ENCODE measurements around the gene ACTR3C.
A peak's percentile ranks its signal among the peaks of the same experiment; 100 is the strongest.

The ACTR3C gene

DNA sequence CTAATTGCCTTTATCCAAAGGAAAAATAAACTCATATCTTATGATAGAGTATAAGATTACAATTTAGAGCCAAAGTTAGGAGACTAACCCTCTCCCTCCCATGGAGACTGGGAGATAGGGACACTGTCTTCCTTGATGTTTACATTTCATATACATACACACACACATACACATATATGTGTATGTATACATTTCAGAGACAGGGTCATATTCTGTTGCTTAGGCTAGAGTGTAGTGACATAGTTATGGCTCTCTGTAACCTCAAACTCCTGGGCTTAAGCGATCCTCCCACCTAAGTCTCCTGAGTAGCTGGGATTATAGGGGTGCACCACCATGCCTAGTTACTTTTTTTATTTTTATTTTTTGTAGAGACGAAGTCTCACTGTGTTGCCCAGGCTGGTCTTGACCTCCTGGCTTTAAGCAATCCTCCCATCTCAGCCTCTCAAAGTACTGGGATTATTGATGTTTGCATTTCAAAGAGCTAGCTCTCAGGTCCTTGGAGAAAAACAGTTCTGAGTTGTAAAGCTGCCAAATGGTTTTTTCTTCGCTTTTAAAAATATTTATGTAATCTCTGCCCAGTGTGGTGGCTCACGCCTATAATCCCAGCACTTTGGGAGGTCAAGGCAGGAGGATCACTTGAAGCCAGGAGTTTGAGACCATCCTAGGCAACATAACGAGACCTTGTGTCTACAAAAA, 37.2 kb upstream of the ACTR3C start:
- Histone ChIP-seq H3K27ac (no peak overlapping the region), H3K4me3 (no peak overlapping the region)

GRCh38 chr7:150359622-150360362, 36.4 kb upstream of the ACTR3C start:
- H3K27ac ChIP-seq, result no peak overlapping the region
- H3K4me3 ChIP-seq, result no peak overlapping the region

DNA sequence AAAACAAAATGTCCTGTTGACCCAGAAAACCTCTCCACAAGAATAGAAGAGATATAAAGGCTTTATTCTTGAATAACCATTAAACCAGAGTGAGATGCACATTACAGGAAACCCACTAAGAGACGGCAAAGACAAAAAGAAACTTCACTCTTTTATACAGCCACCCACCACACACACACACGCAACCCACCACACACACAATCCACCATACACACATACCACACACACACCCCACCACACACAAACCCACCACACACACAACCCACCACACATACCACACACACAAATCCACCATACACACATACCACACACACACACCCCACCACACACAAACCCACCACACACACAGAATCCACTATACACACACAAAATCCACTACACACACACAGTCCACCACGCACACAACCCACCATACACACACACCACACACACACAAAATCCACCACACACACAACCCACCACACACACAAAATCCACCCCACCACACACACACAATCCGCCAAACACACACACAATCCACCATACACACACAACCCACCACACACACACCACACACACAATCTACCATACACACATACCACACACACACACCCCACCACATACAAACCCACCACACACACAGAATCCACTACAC, 35.8 kb upstream of the ACTR3C start:
- no peak overlapping the region for H3K27ac ChIP-seq
- H3K4me3 ChIP-seq, result no peak overlapping the region

GRCh38 chr7:150358433-150358832, 35.1 kb upstream of the ACTR3C start:
- Histone ChIP-seq H3K27ac (no peak overlapping the region), H3K4me3 (no peak overlapping the region)

- Histone ChIP-seq H3K4me3 (no peak overlapping the region), H3K27ac (peak overlapping the region in 4 of 21 experiments; percentile 15 to 53 (median 34))
Measured at GRCh38 chr7:150357771-150358427, 34.6 kb upstream of the ACTR3C start.

GRCh38 chr7:150357270-150357669, 33.9 kb upstream of the ACTR3C start:
- peak overlapping the region in 4 of 21 experiments; percentile 15 to 53 (median 34) for H3K27ac ChIP-seq
- no peak overlapping the region for H3K4me3 ChIP-seq

DNA sequence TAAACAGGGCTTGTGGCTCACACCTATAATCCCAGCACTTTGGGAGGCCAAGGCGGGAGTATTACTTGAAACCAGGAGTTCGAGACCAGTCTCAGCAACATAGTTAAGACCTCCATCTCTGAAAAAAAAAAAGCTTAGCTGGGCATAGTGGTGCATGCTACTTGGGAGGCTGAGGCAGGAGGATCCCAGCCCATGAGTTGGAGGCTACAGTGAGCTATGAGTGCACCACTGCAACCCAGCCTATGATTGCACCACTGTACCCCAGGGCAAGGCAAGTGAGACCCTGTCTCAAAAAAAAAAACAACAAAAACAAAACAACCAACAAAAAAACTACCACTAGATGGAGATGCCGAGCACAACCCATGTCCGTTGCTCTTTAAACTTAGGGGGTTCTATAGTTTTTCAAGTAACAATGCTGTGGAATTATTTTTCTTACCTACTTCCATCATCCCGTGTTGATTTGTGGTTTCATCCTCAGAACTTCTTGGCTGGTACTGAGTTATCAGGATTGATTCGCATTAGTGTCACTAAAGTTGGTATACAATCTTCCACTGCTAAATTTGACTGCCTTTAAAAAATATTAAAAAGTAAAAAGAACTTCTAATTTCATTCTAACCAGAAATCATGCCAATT, 33.0 kb upstream of the ACTR3C start:
- no peak overlapping the region for H3K4me3 ChIP-seq
- no peak overlapping the region for H3K27ac ChIP-seq

DNA sequence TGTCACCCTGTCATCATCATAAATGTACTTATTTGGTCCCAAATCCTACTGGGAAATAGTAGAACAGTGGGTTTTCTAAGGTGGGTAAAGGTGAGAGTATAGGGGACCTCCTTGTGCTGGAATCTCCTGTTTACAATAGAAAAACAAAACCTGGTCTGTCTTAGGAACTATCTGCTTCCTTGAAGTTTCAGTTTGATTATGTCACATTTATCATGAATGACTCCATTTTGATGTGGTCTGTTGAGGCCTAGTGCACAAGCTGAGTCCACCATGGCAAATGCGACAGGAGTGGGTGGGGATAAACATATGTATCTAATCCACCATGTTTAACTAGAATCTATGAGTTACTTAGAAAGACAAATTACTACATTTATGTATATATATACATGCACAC, 32.3 kb upstream of the ACTR3C start:
- no peak overlapping the region for H3K4me3 ChIP-seq
- H3K27ac ChIP-seq, result peak overlapping the region in 1 of 21 experiments; percentile 1

DNA sequence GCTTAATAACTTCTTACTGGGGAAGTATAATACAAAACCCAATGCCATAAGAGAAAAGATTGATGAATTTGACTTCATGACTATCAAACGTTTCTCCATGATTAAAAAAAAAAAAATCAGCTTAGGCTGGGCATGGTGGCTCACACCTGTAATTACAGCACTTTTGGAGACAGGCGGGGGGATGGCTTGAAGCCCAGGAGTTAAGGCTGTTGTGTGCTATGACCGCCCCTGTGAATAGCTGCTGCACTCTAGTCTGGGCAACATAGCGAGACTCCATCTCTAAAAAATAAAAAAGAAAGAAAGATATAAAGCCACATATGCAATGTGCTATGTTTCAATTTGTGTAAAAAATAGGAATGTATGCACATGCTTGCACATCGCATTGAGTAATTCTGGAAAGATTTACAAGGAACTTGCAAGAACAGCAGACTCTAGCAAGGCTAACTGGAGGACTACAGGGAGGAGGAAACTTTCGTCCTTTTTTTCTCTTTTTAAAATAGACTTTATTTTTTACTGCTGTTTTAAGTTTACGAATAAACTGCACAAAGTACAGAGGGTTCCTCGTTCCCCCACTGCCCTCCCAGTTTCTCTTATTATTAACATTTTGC, 28.3 kb upstream of the ACTR3C start:
- no peak overlapping the region for H3K27ac ChIP-seq
- no peak overlapping the region for H3K4me3 ChIP-seq

GRCh38 chr7:150346922-150347321, 23.6 kb upstream of the ACTR3C start:
- Histone ChIP-seq H3K4me3 (no peak overlapping the region), H3K27ac (no peak overlapping the region)

DNA sequence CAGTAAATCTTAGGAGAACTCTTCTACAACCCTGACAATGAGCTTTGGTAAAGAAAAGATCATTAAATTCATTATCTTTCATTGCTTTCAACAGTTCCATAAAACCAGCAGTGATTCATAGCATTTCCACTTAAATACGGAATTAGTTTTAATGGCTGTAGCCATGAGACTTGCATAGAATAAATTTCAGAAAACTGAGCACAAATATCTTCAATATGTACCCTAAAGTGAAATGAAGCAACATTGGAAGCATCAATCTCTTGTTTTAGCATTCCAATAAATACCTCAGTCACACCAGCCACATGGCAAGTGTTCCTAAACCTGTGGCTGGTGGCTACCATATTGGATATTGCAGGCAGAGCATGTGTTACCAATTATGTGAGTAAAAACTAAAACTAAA, 21.7 kb upstream of the ACTR3C start:
- Histone ChIP-seq H3K4me3 (no peak overlapping the region), H3K27ac (no peak overlapping the region)

- no peak overlapping the region for H3K27ac ChIP-seq
- no peak overlapping the region for H3K4me3 ChIP-seq
Measured at GRCh38 chr7:150344299-150344698, 21.0 kb upstream of the ACTR3C start.

- Histone ChIP-seq H3K4me3 (no peak overlapping the region), H3K27ac (no peak overlapping the region)
Measured at GRCh38 chr7:150343225-150343624, 19.9 kb upstream of the ACTR3C start.

- peak overlapping the region in 1 of 21 experiments; percentile 35 for H3K27ac ChIP-seq
- no peak overlapping the region for H3K4me3 ChIP-seq
Measured at GRCh38 chr7:150342121-150342408, 18.7 kb upstream of the ACTR3C start.

DNA sequence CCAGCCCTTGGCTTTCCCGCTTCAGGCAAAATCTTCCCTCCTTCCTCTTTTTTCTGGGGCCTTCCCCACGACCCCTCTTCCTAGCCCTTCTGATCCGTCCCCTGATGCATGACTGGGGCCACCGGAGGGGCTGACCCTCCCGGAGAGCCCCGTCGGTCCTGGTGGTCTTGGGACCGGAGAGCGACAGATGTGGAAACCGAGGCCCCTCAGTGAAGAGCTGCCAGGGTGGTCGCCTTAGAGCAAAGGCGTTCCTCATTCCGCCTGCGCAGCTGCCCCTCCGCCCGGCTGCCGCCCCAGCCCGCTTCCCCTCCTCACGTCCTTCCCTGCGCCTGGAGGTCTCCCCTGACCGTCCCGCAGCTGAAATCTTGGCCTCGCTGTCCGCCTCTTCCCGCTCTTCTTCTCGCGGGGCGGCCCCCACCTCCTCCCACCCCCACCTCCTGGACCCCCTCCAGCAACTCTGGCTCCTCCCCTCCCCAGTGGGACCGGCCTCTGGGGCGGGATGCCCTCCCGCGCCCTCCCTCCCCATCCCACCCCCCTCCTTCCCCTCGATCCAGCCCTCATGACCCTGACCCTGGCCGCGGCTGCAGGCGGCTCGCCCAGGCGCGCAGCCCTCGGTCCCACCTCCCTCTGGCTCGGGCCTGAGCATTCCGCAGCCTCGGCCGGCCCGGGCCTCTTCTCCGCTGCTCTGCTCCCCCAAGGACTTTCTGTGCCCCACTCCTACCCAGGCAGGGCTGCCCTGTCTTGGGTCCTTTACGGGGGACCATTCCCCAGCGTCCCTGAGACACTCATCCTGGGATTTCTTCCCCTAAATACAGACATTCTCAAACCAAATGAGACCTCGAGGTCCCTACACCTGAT, 18.1 kb upstream of the ACTR3C start, which contains the start of gene RARRES2:
Gene RARRES2 (minus strand): TSS at position 367 of the 858 bp plus-strand sequence. CDS start 1,020 bp downstream, outside the sequence.
- peak within 1 kb of the TSS in 16 of 21 experiments; percentile 25 to 83 (median 56) for H3K27ac ChIP-seq
- H3K4me3 ChIP-seq, result peak within 1 kb of the TSS; percentile 12 to 44 (median 31)

DNA sequence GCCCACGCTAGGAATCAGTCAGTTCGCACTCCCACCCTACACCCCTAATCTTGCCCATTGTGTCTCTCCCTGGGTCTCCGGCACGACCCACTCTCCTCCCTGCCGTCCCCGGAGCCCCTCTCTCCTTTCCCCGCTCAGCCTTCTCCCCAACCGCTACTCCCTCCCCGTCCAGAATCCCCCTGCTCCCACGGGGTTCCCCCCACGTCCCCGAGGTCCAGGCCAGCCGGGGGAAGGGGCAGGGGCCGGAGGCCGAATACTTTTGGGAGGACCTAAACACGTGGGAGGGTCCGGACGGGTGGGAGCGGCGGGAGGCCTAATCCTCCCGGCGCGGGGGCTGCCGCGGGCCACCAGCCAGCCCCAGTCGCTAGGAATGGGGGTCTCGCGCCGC, 17.5 kb upstream of the ACTR3C start:
- peak overlapping the region in 16 of 21 experiments; percentile 25 to 83 (median 56) for H3K27ac ChIP-seq
- H3K4me3 ChIP-seq, result peak overlapping the region; percentile 12 to 44 (median 31)

DNA sequence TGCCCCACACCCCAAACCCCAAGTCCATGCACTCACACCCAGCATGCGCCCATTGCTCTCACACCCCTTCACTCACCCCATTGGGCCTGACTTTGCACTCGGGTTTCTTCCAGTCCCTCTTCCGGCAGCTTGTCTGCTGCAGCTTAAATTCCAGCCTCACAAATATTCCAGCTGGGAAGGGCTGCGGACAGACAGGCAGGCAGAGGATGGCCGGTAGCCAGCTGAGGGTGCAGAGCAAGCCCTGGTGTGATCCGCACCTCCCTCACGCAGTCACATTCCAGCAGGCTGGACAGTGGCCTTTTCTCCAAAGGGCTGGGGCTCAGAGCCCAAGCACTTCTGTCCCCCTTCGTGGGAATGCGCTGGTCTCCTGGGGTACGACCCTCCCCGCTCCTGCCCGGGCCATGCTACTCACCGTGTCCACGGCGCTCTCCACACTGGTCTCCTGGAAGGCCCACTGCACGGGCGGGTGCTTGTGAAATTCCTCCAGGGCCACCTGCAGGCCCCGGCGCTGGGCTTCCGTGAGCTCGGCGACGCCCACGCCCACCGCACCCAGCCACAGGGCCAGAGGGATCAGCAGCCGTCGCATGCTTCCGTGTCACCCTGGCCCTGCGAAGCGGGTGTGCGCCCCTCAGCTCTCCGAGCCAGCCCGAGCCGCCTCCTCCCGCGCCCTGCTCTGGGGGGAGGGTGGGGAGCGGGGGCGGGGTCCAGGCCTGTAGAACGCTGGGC, 16.8 kb upstream of the ACTR3C start:
- Histone ChIP-seq H3K4me3 (peak overlapping the region; percentile 12 to 44 (median 31)), H3K27ac (peak overlapping the region in 11 of 21 experiments; percentile 25 to 83 (median 55))

DNA sequence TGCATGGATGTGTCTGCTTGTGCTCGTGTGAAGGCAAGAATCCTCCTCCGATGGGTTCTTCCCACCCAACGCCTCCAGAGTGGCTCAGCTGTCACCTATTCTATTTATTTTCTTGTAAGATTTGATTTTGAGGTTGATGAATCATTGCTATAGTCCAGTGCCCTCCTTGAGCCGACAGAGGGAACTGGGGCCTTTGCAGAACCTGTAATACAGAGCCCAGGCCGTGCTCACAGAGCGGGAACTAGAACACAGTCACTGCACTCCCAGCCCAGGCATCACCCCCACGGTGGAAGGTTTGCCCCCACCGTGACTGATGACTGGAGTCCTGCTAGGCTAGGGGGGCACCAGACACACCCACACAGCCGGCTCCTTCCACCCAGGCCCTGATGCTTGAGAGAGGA, 16.1 kb upstream of the ACTR3C start:
- peak overlapping the region in 1 of 21 experiments; percentile 62 for H3K27ac ChIP-seq
- peak overlapping the region in 3 of 7 experiments; percentile 31 to 44 (median 39) for H3K4me3 ChIP-seq
